ENCODE results near the gene ZNF142.

DNA sequence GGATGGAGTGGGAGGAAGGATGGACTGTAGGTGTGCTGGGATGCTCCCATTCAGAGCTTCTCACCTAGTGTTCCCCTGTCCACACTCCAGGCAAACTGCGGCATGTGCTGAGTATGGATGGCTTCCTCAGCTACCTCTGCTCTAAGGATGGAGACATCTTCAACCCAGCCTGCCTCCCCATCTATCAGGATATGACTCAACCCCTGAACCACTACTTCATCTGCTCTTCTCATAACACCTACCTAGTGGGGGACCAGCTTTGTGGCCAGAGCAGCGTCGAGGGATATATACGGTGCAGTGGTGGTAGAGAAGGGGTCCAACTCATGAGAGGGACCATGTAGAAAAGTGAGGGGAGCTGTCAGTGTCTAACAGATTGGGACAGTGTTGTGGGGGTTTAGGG lies 31.5 kb downstream of the ZNF142 start:
- TF ChIP-seq, protein P1, sequence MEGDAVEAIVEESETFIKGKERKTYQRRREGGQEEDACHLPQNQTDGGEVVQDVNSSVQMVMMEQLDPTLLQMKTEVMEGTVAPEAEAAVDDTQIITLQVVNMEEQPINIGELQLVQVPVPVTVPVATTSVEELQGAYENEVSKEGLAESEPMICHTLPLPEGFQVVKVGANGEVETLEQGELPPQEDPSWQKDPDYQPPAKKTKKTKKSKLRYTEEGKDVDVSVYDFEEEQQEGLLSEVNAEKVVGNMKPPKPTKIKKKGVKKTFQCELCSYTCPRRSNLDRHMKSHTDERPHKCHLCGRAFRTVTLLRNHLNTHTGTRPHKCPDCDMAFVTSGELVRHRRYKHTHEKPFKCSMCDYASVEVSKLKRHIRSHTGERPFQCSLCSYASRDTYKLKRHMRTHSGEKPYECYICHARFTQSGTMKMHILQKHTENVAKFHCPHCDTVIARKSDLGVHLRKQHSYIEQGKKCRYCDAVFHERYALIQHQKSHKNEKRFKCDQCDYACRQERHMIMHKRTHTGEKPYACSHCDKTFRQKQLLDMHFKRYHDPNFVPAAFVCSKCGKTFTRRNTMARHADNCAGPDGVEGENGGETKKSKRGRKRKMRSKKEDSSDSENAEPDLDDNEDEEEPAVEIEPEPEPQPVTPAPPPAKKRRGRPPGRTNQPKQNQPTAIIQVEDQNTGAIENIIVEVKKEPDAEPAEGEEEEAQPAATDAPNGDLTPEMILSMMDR (conservative IDR thresholded peaks at IDR 0.05; ENCODE audit: low read depth, low read length), result no peak
- TF ChIP-seq EZH2 (IDR thresholded peaks at IDR 0.05; ENCODE audit: low read length, unreplicated experiment) (no peak), EZH2phosphoT487 (IDR thresholded peaks at IDR 0.05; ENCODE audit: borderline replicate concordance, low read length) (no peak)
